Lung microvascular endothelial cell (primary cell): ENCODE data around the gene ELK4. TPM values are rescaled to one million over a fixed set of nuclear protein-coding genes. Genes with fewer than 3 reads are reported as not detected.

Experiments
- DNase-seq, 2 donors: peaks; one replicate each; pipeline versions ENCODE4 v3.0.0 to v3.0.0-alpha.2; 2010; ENCODE audit warnings: low read depth in 2 of 2
- total RNA-seq: library from RNA; depleted of rRNA; stranded (reverse); fragments of >200 nt; gene quantifications from 2 replicates; pipeline ENCODE4 v1.2.1, GENCODE V29; 2014

Gene ELK4, protein sequence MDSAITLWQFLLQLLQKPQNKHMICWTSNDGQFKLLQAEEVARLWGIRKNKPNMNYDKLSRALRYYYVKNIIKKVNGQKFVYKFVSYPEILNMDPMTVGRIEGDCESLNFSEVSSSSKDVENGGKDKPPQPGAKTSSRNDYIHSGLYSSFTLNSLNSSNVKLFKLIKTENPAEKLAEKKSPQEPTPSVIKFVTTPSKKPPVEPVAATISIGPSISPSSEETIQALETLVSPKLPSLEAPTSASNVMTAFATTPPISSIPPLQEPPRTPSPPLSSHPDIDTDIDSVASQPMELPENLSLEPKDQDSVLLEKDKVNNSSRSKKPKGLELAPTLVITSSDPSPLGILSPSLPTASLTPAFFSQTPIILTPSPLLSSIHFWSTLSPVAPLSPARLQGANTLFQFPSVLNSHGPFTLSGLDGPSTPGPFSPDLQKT
- total RNA-seq = 26.4 and 27.0 TPM in 2 replicates

DNA sequence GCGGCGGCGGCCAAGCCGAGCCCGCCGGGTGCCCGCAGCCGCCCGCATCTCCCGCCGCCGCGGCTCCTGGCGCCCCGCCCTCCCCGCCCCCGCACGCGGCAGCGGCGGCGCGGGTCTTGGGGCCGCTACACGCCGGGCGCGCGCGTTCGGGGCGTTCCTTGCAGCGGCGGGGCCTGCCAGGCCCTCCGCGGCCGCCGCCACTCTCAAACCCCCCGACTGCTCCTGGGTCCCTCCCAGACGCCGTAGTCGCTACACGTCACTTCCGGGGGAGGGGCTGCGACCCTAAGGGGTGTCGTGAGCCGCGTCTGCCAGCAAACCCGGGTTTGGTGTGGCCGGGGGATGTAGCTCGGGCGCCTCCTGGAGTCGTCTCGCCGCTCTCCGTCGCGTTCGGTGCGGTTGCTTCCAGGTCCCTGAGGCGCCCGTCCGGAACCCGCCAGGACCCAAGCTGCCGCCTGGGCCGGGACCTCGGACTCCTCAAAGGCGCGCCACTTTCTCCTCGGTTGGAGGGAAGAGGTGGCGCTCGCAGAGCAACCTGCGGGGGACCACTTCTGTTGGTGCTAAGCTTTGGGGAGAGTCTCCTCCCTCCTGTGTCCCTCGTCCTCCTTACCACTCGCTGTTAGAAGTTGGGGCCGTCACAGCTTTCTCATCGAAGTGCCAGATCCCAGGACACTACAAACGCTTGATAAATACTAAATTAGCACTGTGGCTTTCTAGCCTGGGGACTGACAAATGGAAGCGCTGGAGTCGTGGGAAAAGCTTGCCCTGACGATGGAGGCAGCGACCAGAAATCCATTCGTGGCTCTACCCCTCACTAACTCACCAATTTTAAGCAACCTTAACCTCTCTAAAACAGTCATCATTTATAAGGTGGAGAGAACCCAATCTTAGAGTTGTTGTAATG lies at the start of gene ELK4:
Gene ELK4 (minus strand): TSS at position 244 of the 901 bp plus-strand sequence. CDS start 8,129 bp downstream, outside the sequence.
- peak; percentile 99 for DNase-seq

- no peak for DNase-seq
Observed at GRCh38 chr1:205681364-205681763, 49.6 kb upstream of the ELK4 start.

DNA sequence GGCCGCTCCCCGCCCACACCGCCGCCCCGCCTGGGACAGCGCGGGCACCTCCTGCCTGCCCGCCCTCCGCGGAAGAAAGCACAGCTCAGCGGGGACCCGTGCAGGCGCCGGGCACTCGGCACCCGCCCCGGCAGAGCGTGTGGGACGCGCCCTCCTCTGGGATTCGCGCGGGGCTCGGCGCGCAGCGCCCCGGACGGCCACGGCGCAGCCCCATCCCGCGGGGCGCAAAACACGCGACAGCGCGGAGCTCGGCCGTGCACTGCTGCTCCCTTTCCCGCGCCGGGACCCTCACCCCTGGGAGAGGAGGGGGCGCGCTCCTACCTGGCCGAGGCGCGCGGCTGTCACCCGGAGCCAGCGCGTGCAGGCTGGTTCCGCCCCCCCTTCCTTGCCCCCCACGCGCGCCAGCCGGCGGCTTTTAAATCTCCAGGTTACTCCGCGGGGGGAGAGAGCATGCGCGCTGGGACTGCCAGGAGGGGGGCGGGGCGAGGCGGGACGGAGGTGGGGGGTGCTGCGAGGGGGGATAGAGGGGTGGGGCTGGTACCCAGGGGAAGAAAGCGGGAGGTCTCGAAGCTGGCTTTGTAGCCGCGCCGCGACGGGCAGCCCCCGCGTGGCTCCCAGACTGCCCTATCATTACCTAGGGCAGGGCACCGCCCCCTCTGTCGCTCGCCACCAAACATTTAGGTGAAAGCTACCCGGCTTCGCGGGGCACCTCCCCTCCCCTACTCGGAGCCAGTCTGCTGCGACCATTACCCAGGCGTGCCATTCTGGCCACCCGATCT lies 48.5 kb upstream of the ELK4 start, which contains the start of gene SLC45A3:
Gene SLC45A3 (minus strand): TSS at position 437 of the 779 bp plus-strand sequence. CDS start 15,853 bp downstream, outside the sequence.
- DNase-seq = peak; percentile 17 to 55

GRCh38 chr1:205678286-205679111 lies 46.7 kb upstream of the ELK4 start:
- DNase-seq = peak; percentile 35 to 84

DNA sequence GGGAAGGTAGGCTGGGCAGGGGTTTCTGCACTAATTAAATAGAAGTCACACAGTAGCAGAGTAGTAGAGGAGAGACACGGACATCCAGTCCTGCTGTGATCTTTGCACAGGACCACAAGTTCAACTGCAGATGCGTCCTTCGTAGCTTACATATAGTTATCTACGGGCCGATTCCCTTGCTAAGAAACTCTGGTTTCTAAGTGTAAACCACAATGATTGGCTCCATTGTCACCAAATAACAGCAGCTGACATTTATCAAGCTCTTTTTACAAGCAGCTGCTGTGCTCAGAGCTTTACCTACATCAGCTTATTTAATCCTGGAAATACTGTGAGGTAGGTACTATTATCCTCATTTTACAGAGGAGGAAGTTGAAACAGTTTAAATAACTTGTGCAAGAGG lies 45.4 kb upstream of the ELK4 start:
- no peak for DNase-seq

- peak in 1 of 2 donors; percentile 79 for DNase-seq
Observed at GRCh38 chr1:205676597-205676996, 44.8 kb upstream of the ELK4 start.

DNA sequence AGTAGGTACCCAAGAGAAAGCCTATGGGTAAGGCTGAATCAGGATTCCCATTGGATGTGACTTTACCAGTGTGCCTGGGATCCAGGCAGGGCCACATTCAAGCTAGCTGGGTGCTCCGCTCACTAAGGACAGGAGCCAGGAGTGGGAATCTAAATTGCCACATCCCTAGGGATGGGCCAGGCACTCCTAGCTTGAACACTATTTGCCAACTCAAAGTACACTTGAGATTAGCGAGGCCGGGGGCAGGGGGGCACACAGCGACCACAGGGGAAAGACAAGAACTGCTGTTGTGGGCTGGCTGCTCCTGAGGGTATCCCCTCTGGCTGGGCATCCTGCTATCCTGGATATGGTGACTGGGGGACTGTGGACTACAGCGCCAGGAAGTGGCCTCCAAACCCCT lies 44.2 kb upstream of the ELK4 start:
- no peak for DNase-seq

- DNase-seq = no peak
Observed at GRCh38 chr1:205675247-205675646, 43.4 kb upstream of the ELK4 start.

DNA sequence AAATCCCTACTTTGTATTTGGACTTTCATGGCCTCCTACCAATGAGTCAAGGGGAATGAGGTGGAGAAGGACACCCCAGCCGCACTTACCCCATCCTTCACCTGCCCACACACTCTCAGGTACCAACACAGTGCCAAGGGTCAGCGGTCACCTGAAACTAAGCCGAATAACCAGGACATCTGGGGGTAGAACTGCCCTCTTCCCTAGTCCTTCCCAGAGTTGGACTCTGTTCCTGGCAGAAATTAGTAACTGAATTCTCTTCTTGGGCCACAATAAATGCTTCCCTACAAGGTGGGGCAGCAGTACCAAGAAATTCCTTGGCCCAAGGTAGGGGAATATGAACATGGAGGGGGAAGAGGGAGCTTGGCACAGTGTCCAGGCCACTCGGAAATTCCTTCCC lies 41.2 kb upstream of the ELK4 start:
- DNase-seq = no peak

GRCh38 chr1:205672395-205672889 lies 40.6 kb upstream of the ELK4 start:
- DNase-seq = no peak

GRCh38 chr1:205670611-205671430 lies 39.0 kb upstream of the ELK4 start:
- DNase-seq = no peak

GRCh38 chr1:205670150-205670446 lies 38.3 kb upstream of the ELK4 start:
- no peak for DNase-seq

GRCh38 chr1:205669341-205670149 lies 37.7 kb upstream of the ELK4 start:
- peak in 1 of 2 donors; percentile 47 for DNase-seq

DNA sequence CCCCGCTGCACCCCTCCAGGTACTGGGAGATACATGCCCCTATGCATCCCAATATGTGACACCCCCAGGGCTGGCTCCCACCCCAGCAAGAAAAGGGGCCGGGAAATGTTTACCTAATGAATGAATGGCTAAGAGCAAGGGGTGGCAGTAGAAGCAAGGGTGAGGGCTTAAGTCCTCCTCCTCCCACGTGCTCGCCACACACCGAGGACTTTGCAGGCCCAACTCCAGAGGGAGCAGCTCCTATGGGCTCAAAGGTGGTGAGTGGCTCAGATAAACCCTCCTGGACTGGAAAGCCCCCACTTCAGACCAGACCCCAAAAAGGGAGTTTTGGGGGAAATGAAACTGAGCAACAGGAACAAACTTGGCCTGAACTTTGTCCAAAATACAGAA lies 37.1 kb upstream of the ELK4 start:
- peak in 1 of 2 donors; percentile 22 for DNase-seq

DNA sequence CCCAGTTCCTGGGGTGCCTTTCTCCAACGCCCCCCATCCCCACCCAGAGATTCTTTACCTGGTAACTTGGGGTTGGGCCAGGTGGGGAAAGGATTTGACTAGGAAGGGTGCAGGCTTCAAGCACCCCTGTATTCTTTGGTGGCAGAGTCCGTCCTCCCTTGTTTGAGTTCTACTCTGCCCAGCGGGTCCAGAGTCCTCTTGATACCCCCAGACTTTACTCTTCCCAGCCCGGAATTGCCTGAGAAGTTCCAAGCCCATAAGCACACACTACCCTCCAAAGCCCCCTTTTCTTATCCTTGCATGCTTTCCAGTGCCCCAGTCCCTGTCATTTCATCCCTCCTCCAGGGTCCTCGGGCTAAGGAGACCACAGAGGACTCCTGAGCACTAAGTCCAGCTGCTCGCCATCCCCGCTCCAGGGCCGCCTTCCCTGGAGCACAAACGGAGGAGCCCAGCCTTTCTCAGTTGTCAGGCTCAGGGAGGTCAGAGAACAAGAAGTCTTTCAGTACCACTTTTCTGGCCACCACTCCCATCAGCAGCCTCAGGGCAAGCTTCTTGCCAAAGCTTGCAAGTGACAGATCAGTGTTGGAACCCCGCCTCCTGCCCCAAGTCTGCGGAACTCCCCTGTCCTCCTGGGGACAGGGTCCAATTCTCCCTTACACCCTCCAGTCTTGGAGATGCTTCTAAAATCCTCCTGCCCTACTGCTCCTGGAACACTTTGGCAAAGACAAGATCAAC lies 36.3 kb upstream of the ELK4 start:
- no peak for DNase-seq

GRCh38 chr1:205666372-205667166 lies 34.8 kb upstream of the ELK4 start:
- no peak for DNase-seq
